K562 (cell line): ENCODE results near the gene HGS. TPM values are rescaled to one million over a fixed set of nuclear protein-coding genes. Genes with fewer than 3 reads are reported as not detected.

Experiments
- CHCHD3 ChIP-seq: fragments of 250-450 bp; sonication (Bioruptor Pico); IDR thresholded peaks from 2 replicates; pipeline ENCODE4 v2.1.2; 2022; ENCODE audit warnings: mild to moderate bottlenecking
- CREB1 ChIP-seq, 2 experiments: sonication (generic) in 1 of 2; formaldehyde crosslinking in 1 of 2; IDR thresholded peaks; 2 replicates each; pipeline versions ENCODE4 v1.6.1 to v1.8.0; 2012 to 2022; ENCODE audit warnings: inconsistent platforms in 1 of 2, mild to moderate bottlenecking in 1 of 2, missing genetic modification reagents in 1 of 2, moderate library complexity in 1 of 2
- ETV6 ChIP-seq, 3 experiments: fragments of 150-350 bp in 1 of 3; sonication (generic) in 1 of 3; formaldehyde crosslinking in 1 of 3; IDR thresholded peaks; 2 replicates each; pipeline versions ENCODE4 v1.6.1 to v1.8.0; 2014 to 2022; ENCODE audit warnings: borderline replicate concordance in 2 of 3, low read depth in 2 of 3, antibody characterized with exemption in 1 of 3, low read length in 1 of 3, mild to moderate bottlenecking in 1 of 3, missing genetic modification reagents in 1 of 3
- FOXK2 ChIP-seq, 2 experiments: fragments of 450-650 bp; IDR thresholded peaks in 1 of 2; conservative IDR thresholded peaks in 1 of 2; 2 replicates each; pipeline ENCODE4 v1.6.1; 2016; ENCODE audit warnings: low read depth in 2 of 2, mild to moderate bottlenecking in 1 of 2
- MTA3 ChIP-seq: fragments of 450-650 bp; formaldehyde crosslinking; IDR thresholded peaks from 2 replicates; pipeline ENCODE4 v1.6.1; 2017; ENCODE audit warnings: mild to moderate bottlenecking, borderline replicate concordance
- NEUROD1 ChIP-seq: fragments of 150-350 bp; IDR thresholded peaks from 2 replicates; pipeline ENCODE4 v1.6.1; 2014; ENCODE audit warnings: borderline replicate concordance, low read length, low read depth; ENCODE audit not compliant: partially characterized antibody
- PTTG1 ChIP-seq: fragments of 450-650 bp; IDR thresholded peaks from 2 replicates; pipeline ENCODE4 v1.6.1; 2016; ENCODE audit warnings: low read depth, mild to moderate bottlenecking, missing genetic modification characterization, missing compliant biosample characterization
- RBM17 ChIP-seq: fragments of 200-400 bp; formaldehyde crosslinking; IDR thresholded peaks from 2 replicates; pipeline ENCODE4 v1.6.1; 2017; ENCODE audit warnings: low read depth, mild to moderate bottlenecking, low read length, borderline replicate concordance
- SMARCB1 ChIP-seq: IDR thresholded peaks from 2 replicates; pipeline ENCODE4 v1.6.1; 2011; ENCODE audit warnings: improper control_type of control experiment, low read depth; ENCODE audit not compliant: insufficient read length
- TCF3 ChIP-seq: sonication (generic); formaldehyde crosslinking; IDR thresholded peaks from 2 replicates; pipeline ENCODE4 v1.4.0; 2020; ENCODE audit warnings: mild to moderate bottlenecking, missing genetic modification reagents
- TEAD1 ChIP-seq, 2 experiments: fragments of 450-650 bp in 1 of 2; sonication (generic) in 1 of 2; formaldehyde crosslinking; IDR thresholded peaks; 2 replicates each; pipeline versions ENCODE4 v1.4.0 to v1.8.0; 2020 to 2022; ENCODE audit warnings: mild to moderate bottlenecking in 2 of 2, missing genetic modification reagents in 1 of 2
- TEAD4 ChIP-seq, 2 experiments: sonication (generic) in 1 of 2; formaldehyde crosslinking in 1 of 2; IDR thresholded peaks; 2 replicates each; pipeline versions ENCODE4 v1.6.1 to v1.8.0; 2012 to 2022; ENCODE audit warnings: borderline replicate concordance in 1 of 2, inconsistent platforms in 1 of 2, low read length in 1 of 2, mild to moderate bottlenecking in 1 of 2, missing genetic modification reagents in 1 of 2
- TOE1 ChIP-seq, 2 experiments: fragments of 450-650 bp in 1 of 2; sonication (generic) in 1 of 2; formaldehyde crosslinking in 1 of 2; IDR thresholded peaks; 2 replicates each; pipeline versions ENCODE4 v1.7.1 to v1.8.0; 2016 to 2022; ENCODE audit warnings: borderline replicate concordance in 2 of 2, mild to moderate bottlenecking in 2 of 2, antibody characterized with exemption in 1 of 2, inconsistent platforms in 1 of 2, low read depth in 1 of 2, missing genetic modification reagents in 1 of 2, moderate library complexity in 1 of 2
- ZNF140 ChIP-seq: fragments of 250-450 bp; sonication (Bioruptor Pico); IDR thresholded peaks from 2 replicates; pipeline ENCODE4 v1.8.0; 2021; ENCODE audit warnings: moderate library complexity, mild to moderate bottlenecking, inconsistent platforms
- ZNF707 ChIP-seq: fragments of 250-450 bp; sonication (Bioruptor Pico); conservative IDR thresholded peaks from 2 replicates; pipeline ENCODE4 v1.8.0; 2022; ENCODE audit warnings: inconsistent platforms, mild to moderate bottlenecking, moderate library complexity
- polyA plus RNA-seq, 8 experiments: library from polyadenylated mRNA; depleted of rRNA in 4 of 8; stranded (reverse) in 5 of 8; unstranded in 3 of 8; fragments of >200 nt; fragmentation: Nextera tagmentation in 2 of 8; fragmentation: Illumina TruSeq in 1 of 8; extraction: Ambion mirVana in 2 of 8; extraction: Trizol in 1 of 8; gene quantifications; 2 replicates each; pipeline versions ENCODE4 v1.2.1 to v1.2.3, GENCODE V29; 2011 to 2014; ENCODE audit warnings: inconsistent platforms in 1 of 8, missing spikeins in 1 of 8
- total RNA-seq, 7 experiments: library from RNA; depleted of rRNA in 6 of 7; stranded (reverse); fragments of >200 nt in 6 of 7; fragmentation: Illumina TruSeq in 2 of 7; extraction: Trizol in 2 of 7; gene quantifications; 2 replicates each; pipeline versions ENCODE4 v1.2.1 to v1.2.3, GENCODE V29; 2011 to 2021; ENCODE audit warnings: low replicate concordance in 1 of 7
- TF ChIP-seq, protein P1 (sequence below): sonication (generic); formaldehyde crosslinking; IDR thresholded peaks from 2 replicates; pipeline ENCODE4 v1.8.0; 2022; ENCODE audit warnings: mild to moderate bottlenecking, missing genetic modification reagents, borderline replicate concordance
- TF ChIP-seq, protein P2 (sequence below): fragments of 450-650 bp; IDR thresholded peaks from 2 replicates; pipeline ENCODE4 v1.6.1; 2016
- TF ChIP-seq, protein P3 (sequence below), 2 experiments: IDR thresholded peaks; 2 replicates each; pipeline ENCODE4 v1.6.1; 2011; ENCODE audit warnings: borderline replicate concordance in 1 of 2, control low read depth in 1 of 2, low read depth in 1 of 2, low read length in 1 of 2, mild to moderate bottlenecking in 1 of 2, mixed read lengths in 1 of 2, moderate library complexity in 1 of 2; ENCODE audit not compliant: insufficient read depth in 1 of 2, insufficient read length in 1 of 2, poor library complexity in 1 of 2, severe bottlenecking in 1 of 2; ENCODE audit errors: extremely low read depth in 1 of 2
- TF ChIP-seq, protein P4 (sequence below): sonication (generic); formaldehyde crosslinking; IDR thresholded peaks from 2 replicates; pipeline ENCODE4 v1.9.0; 2022; ENCODE audit warnings: mild to moderate bottlenecking, missing genetic modification reagents

The HGS gene
- total and polyA plus RNA-seq, 9 of the 15 experiments (the other 6 are each of a cell fraction or from before 2014, with no cell fraction given), result 3.9 to 176 (median 77.1) TPM

DNA sequence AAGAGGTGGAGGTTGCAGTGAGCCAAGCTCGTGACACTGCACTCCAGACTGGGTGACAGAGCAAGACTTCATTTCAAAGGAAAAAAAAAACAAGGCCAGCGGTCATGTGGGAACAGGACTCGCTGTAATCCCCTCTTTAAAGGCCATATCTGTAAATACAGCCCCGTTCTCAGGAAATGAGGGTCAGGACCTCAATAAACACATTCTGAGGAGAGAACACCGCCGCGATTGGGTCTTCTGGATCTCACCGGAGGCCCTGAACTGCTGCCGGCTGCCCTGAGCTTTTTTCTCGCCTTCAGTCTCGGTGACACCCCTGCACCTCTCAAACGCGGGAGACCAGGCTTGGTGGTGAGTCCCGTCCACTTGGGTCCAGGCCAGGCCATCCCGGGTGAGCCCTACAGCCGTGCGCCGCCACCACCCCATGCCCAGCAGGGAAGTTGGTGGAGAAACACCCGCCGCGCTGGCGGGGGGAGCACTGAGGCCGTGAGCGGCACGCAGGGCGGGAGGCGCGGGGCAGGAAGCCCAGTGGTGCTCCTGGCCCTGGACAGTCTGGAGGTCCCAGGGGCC lies 56.7 kb downstream of the HGS start (continued):
- TF ChIP-seq TCF3 (CRISPR knock-in tag), result peak; percentile 72
- TF ChIP-seq RBM17, result no peak
- TF ChIP-seq TEAD1 (CRISPR knock-in tag; IDR thresholded peaks at IDR 0.05), result no peak
- TF ChIP-seq FOXK2 (conservative IDR thresholded peaks at IDR 0.05 in 1 of 2, IDR thresholded peaks at IDR 0.05 in 1 of 2; ENCODE audit: low read depth in 2 of 2), result peak; percentile 50 to 56; a peak in 2 of 4 replicates
- TF ChIP-seq CREB1 (IDR thresholded peaks at IDR 0.05), result no peak
- no peak for TF ChIP-seq CREB1 (CRISPR knock-in tag; IDR thresholded peaks at IDR 0.05)
- TF ChIP-seq TEAD4 (IDR thresholded peaks at IDR 0.05; ENCODE audit: low read length), result 0 out of 2 replicates have a peak, but pooled peaks have one; percentile 46
- TF ChIP-seq TEAD4 (CRISPR knock-in tag; IDR thresholded peaks at IDR 0.05; ENCODE audit: borderline replicate concordance), result no peak
- no peak for TF ChIP-seq NEUROD1
- TF ChIP-seq ETV6 (IDR thresholded peaks at IDR 0.05; ENCODE audit: borderline replicate concordance in 1 of 2, low read depth in 2 of 2, low read length in 1 of 2), result no peak
- TF ChIP-seq ETV6 (CRISPR knock-in tag; IDR thresholded peaks at IDR 0.05; ENCODE audit: borderline replicate concordance), result no peak
- TF ChIP-seq CHCHD3 (CRISPR knock-in tag), result no peak
- TF ChIP-seq ZNF707 (CRISPR knock-in tag), result no peak
- TF ChIP-seq, protein P1, sequence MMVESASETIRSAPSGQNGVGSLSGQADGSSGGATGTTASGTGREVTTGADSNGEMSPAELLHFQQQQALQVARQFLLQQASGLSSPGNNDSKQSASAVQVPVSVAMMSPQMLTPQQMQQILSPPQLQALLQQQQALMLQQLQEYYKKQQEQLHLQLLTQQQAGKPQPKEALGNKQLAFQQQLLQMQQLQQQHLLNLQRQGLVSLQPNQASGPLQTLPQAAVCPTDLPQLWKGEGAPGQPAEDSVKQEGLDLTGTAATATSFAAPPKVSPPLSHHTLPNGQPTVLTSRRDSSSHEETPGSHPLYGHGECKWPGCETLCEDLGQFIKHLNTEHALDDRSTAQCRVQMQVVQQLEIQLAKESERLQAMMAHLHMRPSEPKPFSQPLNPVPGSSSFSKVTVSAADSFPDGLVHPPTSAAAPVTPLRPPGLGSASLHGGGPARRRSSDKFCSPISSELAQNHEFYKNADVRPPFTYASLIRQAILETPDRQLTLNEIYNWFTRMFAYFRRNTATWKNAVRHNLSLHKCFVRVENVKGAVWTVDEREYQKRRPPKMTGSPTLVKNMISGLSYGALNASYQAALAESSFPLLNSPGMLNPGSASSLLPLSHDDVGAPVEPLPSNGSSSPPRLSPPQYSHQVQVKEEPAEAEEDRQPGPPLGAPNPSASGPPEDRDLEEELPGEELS (CRISPR knock-in tag), result no peak
- no peak for TF ChIP-seq TOE1 (IDR thresholded peaks at IDR 0.05; ENCODE audit: borderline replicate concordance)
- TF ChIP-seq TOE1 (CRISPR knock-in tag; IDR thresholded peaks at IDR 0.05; ENCODE audit: borderline replicate concordance, low read depth), result no peak
- TF ChIP-seq, protein P2, sequence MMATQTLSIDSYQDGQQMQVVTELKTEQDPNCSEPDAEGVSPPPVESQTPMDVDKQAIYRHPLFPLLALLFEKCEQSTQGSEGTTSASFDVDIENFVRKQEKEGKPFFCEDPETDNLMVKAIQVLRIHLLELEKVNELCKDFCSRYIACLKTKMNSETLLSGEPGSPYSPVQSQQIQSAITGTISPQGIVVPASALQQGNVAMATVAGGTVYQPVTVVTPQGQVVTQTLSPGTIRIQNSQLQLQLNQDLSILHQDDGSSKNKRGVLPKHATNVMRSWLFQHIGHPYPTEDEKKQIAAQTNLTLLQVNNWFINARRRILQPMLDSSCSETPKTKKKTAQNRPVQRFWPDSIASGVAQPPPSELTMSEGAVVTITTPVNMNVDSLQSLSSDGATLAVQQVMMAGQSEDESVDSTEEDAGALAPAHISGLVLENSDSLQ, result 0 out of 2 replicates have a peak, but pooled peaks have one; percentile 16
- TF ChIP-seq, protein P3, sequence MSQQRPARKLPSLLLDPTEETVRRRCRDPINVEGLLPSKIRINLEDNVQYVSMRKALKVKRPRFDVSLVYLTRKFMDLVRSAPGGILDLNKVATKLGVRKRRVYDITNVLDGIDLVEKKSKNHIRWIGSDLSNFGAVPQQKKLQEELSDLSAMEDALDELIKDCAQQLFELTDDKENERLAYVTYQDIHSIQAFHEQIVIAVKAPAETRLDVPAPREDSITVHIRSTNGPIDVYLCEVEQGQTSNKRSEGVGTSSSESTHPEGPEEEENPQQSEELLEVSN (IDR thresholded peaks at IDR 0.05; ENCODE audit: borderline replicate concordance in 1 of 2, extremely low read depth in 1 of 2, insufficient read depth in 1 of 2, insufficient read length in 1 of 2, low read depth in 1 of 2, low read length in 1 of 2, poor library complexity in 1 of 2, severe bottlenecking in 1 of 2), result peak; percentile 15 to 30
- TF ChIP-seq ZNF140 (CRISPR knock-in tag), result no peak
- TF ChIP-seq MTA3, result 0 out of 2 replicates have a peak, but pooled peaks have one; percentile 20
- TF ChIP-seq, protein P4, sequence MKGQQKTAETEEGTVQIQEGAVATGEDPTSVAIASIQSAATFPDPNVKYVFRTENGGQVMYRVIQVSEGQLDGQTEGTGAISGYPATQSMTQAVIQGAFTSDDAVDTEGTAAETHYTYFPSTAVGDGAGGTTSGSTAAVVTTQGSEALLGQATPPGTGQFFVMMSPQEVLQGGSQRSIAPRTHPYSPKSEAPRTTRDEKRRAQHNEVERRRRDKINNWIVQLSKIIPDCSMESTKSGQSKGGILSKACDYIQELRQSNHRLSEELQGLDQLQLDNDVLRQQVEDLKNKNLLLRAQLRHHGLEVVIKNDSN (CRISPR knock-in tag), result no peak; the same call in 1 of the 2 replicates
- no peak for TF ChIP-seq SMARCB1
- TF ChIP-seq PTTG1 (tag), result no peak
